Activated CD4-positive, alpha-beta T cell treated with anti-CD3 and anti-CD28 coated beads for 36 hours (primary cell): ENCODE results near the gene CNTN2. TPM values are rescaled to one million over a fixed set of nuclear protein-coding genes. Genes with fewer than 3 reads are reported as not detected.

ENCODE experiments used
- ATAC-seq: fragments of 200-7000 bp; cut with Tn5 transposase; one replicate; pipeline ENCODE4 v1.10.0; 2021; ENCODE audit warnings: mild to moderate bottlenecking, moderate library complexity
- CTCF ChIA-PET: fragments of 350-600 bp; sonication (Branson Sonifier 250); formaldehyde crosslinking; loops from one replicate; lab custom pipeline; 2021; ENCODE audit warnings: antibody characterized with exemption; lab: Charles Lee
- POLR2A ChIA-PET: fragments of 350-600 bp; sonication (Branson Sonifier 250); formaldehyde crosslinking; loops from one replicate; lab custom pipeline; 2021; ENCODE audit warnings: antibody characterized with exemption, inconsistent platforms; lab: Charles Lee
- DNase-seq: peaks from one replicate; pipeline ENCODE4 v3.0.0-alpha.2; 2020
- H3K27ac Mint-ChIP-seq: one replicate; pipeline ENCODE4 v1.8.0; 2021; ENCODE audit warnings: mixed read lengths
- H3K27me3 Mint-ChIP-seq: one replicate; pipeline ENCODE4 v1.8.0; 2021; ENCODE audit warnings: mixed read lengths
- H3K36me3 Mint-ChIP-seq: one replicate; pipeline ENCODE4 v1.8.0; 2021; ENCODE audit warnings: low read depth, mixed read lengths
- H3K4me1 Mint-ChIP-seq: one replicate; pipeline ENCODE4 v1.8.0; 2021; ENCODE audit warnings: mixed read lengths
- H3K4me3 Mint-ChIP-seq: one replicate; pipeline ENCODE4 v1.8.0; 2021; ENCODE audit warnings: mild to moderate bottlenecking, moderate library complexity, mixed read lengths
- H3K9me3 Mint-ChIP-seq: one replicate; pipeline ENCODE4 v1.8.0; 2021; ENCODE audit warnings: low read depth, mixed read lengths
- intact Hi-C, 2 experiments: fragments of 100-400 bp; cut with DNase I in 1 of 2; cut with micrococcal nuclease in 1 of 2; formaldehyde crosslinking; loops; one replicate each; pipeline versions ENCODE4 v1.14.2 to v1.15.1; 2022 to 2024; cut with DNase I, micrococcal nuclease
- total RNA-seq, 2 experiments: library from RNA; stranded (reverse); gene quantifications; one replicate each; pipeline ENCODE4 v1.2.3, GENCODE V29; 2021

Gene CNTN2
- total RNA-seq, 2 experiments from 2014 or later, result not detected

- DNase-seq, result no peak
- ChIA-PET POLR2A (no interaction called here), CTCF (interaction anchor here (0.7 kb wide), 1 partner anchor 20 kb away, joined by 3 read pairs; no protein-coding TSS in a partner anchor)
- H3K4me3 Mint-ChIP-seq, result no peak overlapping the region
- ATAC-seq, result no peak
- no peak overlapping the region for H3K27ac Mint-ChIP-seq
- no peaks in the 10 kb centered on the region for H3K9me3 Mint-ChIP-seq
- peaks cover 2% of the 10 kb centered on the region for H3K27me3 Mint-ChIP-seq
- H3K36me3 Mint-ChIP-seq, result no peaks in the 10 kb centered on the region
- intact Hi-C loops, result no loop called here
- no peaks in the 10 kb centered on the region for H3K4me1 Mint-ChIP-seq
These were observed 16.8 kb upstream of the CNTN2 start for GRCh38 chr1:205026181-205026580.

- ChIA-PET CTCF (interaction anchor here (1.3 to 1.4 kb wide), 2 partner anchors 33 to 86 kb away, joined by 3 to 6 read pairs; no protein-coding TSS in a partner anchor), POLR2A (no interaction called here)
These were observed 14.6 kb upstream of the CNTN2 start for GRCh38 chr1:205028390-205028789.

GRCh38 chr1:205028924-205029323, 14.1 kb upstream of the CNTN2 start:
- no peaks in the 10 kb centered on the region for H3K27me3 Mint-ChIP-seq
- intact Hi-C loops, result no loop called here
- no peak overlapping the region for H3K27ac Mint-ChIP-seq
- ChIA-PET POLR2A (no interaction called here), CTCF (interaction anchor here (1.1 to 1.4 kb wide), 3 partner anchors 11 to 87 kb away, joined by 3 to 6 read pairs (median 5); no protein-coding TSS in a partner anchor)
- no peaks in the 10 kb centered on the region for H3K36me3 Mint-ChIP-seq
- DNase-seq (no peak), ATAC-seq (no peak)
- no peaks in the 10 kb centered on the region for H3K4me1 Mint-ChIP-seq
- H3K4me3 Mint-ChIP-seq, result no peak overlapping the region
- H3K9me3 Mint-ChIP-seq, result no peaks in the 10 kb centered on the region

More at GRCh38 chr1:205028390-205028789, 14.6 kb upstream of the CNTN2 start:
- H3K27me3 Mint-ChIP-seq, result no peaks in the 10 kb centered on the region
- DNase-seq (no peak), ATAC-seq (no peak)
- no peak overlapping the region for H3K4me3 Mint-ChIP-seq
- intact Hi-C loops, result no loop called here
- H3K27ac Mint-ChIP-seq, result no peak overlapping the region
- H3K9me3 Mint-ChIP-seq, result no peaks in the 10 kb centered on the region
- H3K4me1 Mint-ChIP-seq, result no peaks in the 10 kb centered on the region
- no peaks in the 10 kb centered on the region for H3K36me3 Mint-ChIP-seq

- H3K36me3 Mint-ChIP-seq, result no peaks in the 10 kb centered on the region
- H3K27ac Mint-ChIP-seq, result no peak overlapping the region
- H3K4me1 Mint-ChIP-seq, result no peaks in the 10 kb centered on the region
- no peaks in the 10 kb centered on the region for H3K9me3 Mint-ChIP-seq
- POLR2A ChIA-PET, result no interaction called here
- no peak for DNase-seq
- no peak overlapping the region for H3K4me3 Mint-ChIP-seq
- intact Hi-C loops, result no loop called here
- H3K27me3 Mint-ChIP-seq, result no peaks in the 10 kb centered on the region
- no peak for ATAC-seq
- CTCF ChIA-PET, result interaction anchor here (0.6 to 1.2 kb wide), 2 partner anchors 34 to 324 kb away, joined by 3 to 6 read pairs; no protein-coding TSS in a partner anchor
These were observed 12.8 kb upstream of the CNTN2 start for GRCh38 chr1:205030241-205030640.

GRCh38 chr1:205030896-205031295, 12.1 kb upstream of the CNTN2 start:
- Mint-ChIP-seq H3K36me3 (no peaks in the 10 kb centered on the region), H3K9me3 (no peaks in the 10 kb centered on the region), H3K27me3 (no peaks in the 10 kb centered on the region), H3K27ac (no peak overlapping the region), H3K4me1 (no peaks in the 10 kb centered on the region), H3K4me3 (no peak overlapping the region)
- intact Hi-C loops, result no loop called here
- ChIA-PET POLR2A (no interaction called here), CTCF (interaction anchor here (0.8 to 1.2 kb wide), 2 partner anchors 42 to 323 kb away, joined by 4 to 6 read pairs; no protein-coding TSS in a partner anchor)
- no peak for DNase-seq
- no peak for ATAC-seq

GRCh38 chr1:205032508-205032907, 10.5 kb upstream of the CNTN2 start:
- Mint-ChIP-seq H3K36me3 (no peaks in the 10 kb centered on the region), H3K4me1 (no peaks in the 10 kb centered on the region), H3K4me3 (no peak overlapping the region), H3K27ac (no peak overlapping the region), H3K9me3 (no peaks in the 10 kb centered on the region), H3K27me3 (peaks cover 3% of the 10 kb centered on the region)
- POLR2A ChIA-PET, result no interaction called here
- intact Hi-C loops, result no loop called here
- ATAC-seq (no peak), DNase-seq (no peak)
- CTCF ChIA-PET, result no interaction called here

GRCh38 chr1:205037539-205037938, 5.5 kb upstream of the CNTN2 start:
- peaks cover 26% of the 10 kb centered on the region for H3K27me3 Mint-ChIP-seq
- H3K9me3 Mint-ChIP-seq, result no peaks in the 10 kb centered on the region
- no peak for DNase-seq
- H3K4me3 Mint-ChIP-seq, result no peak overlapping the region
- H3K36me3 Mint-ChIP-seq, result no peaks in the 10 kb centered on the region
- H3K4me1 Mint-ChIP-seq, result no peaks in the 10 kb centered on the region
- POLR2A ChIA-PET, result no interaction called here
- no peak overlapping the region for H3K27ac Mint-ChIP-seq
- ATAC-seq, result no peak
- intact Hi-C loops, result no loop called here
- CTCF ChIA-PET, result no interaction called here

- ATAC-seq (no peak), DNase-seq (no peak)
- CTCF ChIA-PET, result interaction anchor here (1.2 kb wide), 1 partner anchor 23 kb away, joined by 4 read pairs; no protein-coding TSS in a partner anchor
- POLR2A ChIA-PET, result no interaction called here
- Mint-ChIP-seq H3K27me3 (peaks cover 26% of the 10 kb centered on the region), H3K36me3 (no peaks in the 10 kb centered on the region), H3K9me3 (no peaks in the 10 kb centered on the region), H3K4me1 (no peaks in the 10 kb centered on the region), H3K4me3 (no peak overlapping the region), H3K27ac (no peak overlapping the region)
- intact Hi-C loops, result no loop called here
These were observed 4.8 kb upstream of the CNTN2 start for GRCh38 chr1:205038132-205038786.

- Mint-ChIP-seq H3K27me3 (peaks cover 44% of the 10 kb centered on the region), H3K9me3 (no peaks in the 10 kb centered on the region), H3K4me1 (no peaks in the 10 kb centered on the region), H3K36me3 (no peaks in the 10 kb centered on the region), H3K27ac (no peak overlapping the region), H3K4me3 (no peak overlapping the region)
- CTCF ChIA-PET, result interaction anchor here (1.1 kb wide), 1 partner anchor 52 kb away, joined by 3 read pairs; no protein-coding TSS in a partner anchor
- no peak for ATAC-seq
- intact Hi-C loops, result no loop called here
- no peak for DNase-seq
- POLR2A ChIA-PET, result no interaction called here
These were observed 1.9 kb upstream of the CNTN2 start for GRCh38 chr1:205041001-205041715.

GRCh38 chr1:205041998-205042910, 758 bp upstream of the CNTN2 start:
- peaks cover 40% of the 10 kb centered on the region for H3K27me3 Mint-ChIP-seq
- CTCF ChIA-PET, result interaction anchor here (0.7 to 1.1 kb wide), 2 partner anchors 51 to 53 kb away, joined by 3 read pairs; no protein-coding TSS in a partner anchor
- H3K36me3 Mint-ChIP-seq, result no peaks in the 10 kb centered on the region
- no peak overlapping the region for H3K4me3 Mint-ChIP-seq
- DNase-seq, result no peak
- no peak overlapping the region for H3K27ac Mint-ChIP-seq
- H3K9me3 Mint-ChIP-seq, result no peaks in the 10 kb centered on the region
- no peak for ATAC-seq
- H3K4me1 Mint-ChIP-seq, result no peaks in the 10 kb centered on the region
- POLR2A ChIA-PET, result no interaction called here
- intact Hi-C loops, result no loop called here

GRCh38 chr1:205043866-205044265, 854 bp downstream of the CNTN2 start:
- POLR2A ChIA-PET, result no interaction called here
- Mint-ChIP-seq H3K9me3 (no peaks in the 10 kb centered on the region), H3K36me3 (no peaks in the 10 kb centered on the region), H3K27ac (no peak overlapping the region), H3K27me3 (peaks cover 40% of the 10 kb centered on the region), H3K4me1 (no peaks in the 10 kb centered on the region), H3K4me3 (no peak overlapping the region)
- no peak for DNase-seq
- intact Hi-C loops, result no loop called here
- CTCF ChIA-PET, result no interaction called here
- no peak for ATAC-seq
